H1 (cell line): ENCODE results near the gene ERC1. TPM values are rescaled to one million over a fixed set of nuclear protein-coding genes. Genes with fewer than 3 reads are reported as not detected.

Source experiments
- CTCF ChIA-PET: fragments of 300-600 bp; sonication (Branson Sonifier 250); formaldehyde crosslinking; loops from one replicate; lab custom pipeline; 2021; ENCODE audit not compliant: partially characterized antibody; lab: Charles Lee
- POLR2A ChIA-PET: fragments of 300-600 bp; sonication (Branson Sonifier 250); formaldehyde crosslinking; loops from one replicate; lab custom pipeline; 2021; ENCODE audit warnings: inconsistent platforms; ENCODE audit not compliant: partially characterized antibody; lab: Charles Lee
- DNase-seq, 2 experiments: peaks; one replicate each; pipeline versions ENCODE4 v3.0.0 to v3.0.0-alpha.2; 2010 to 2022; ENCODE audit warnings: low spot score in 2 of 2, low read depth in 1 of 2, mixed read lengths in 1 of 2
- FAIRE-seq: peaks from 2 replicates; lab custom pipeline; 2011; peaks lifted over from hg19 to GRCh38; lab: Jason Lieb, UNC
- H2AFZ ChIP-seq: 2 replicates; pipeline ENCODE4 v1.8.1; 2012; ENCODE audit warnings: low read length, inconsistent platforms
- H2AK5ac ChIP-seq: 2 replicates; pipeline ENCODE4 v1.6.1; 2013; ENCODE audit warnings: low read depth, low read length
- H2BK120ac ChIP-seq: replicated peaks from 2 replicates; pipeline ENCODE3; 2013; ENCODE audit warnings: low read depth, low read length, inconsistent platforms
- H2BK12ac ChIP-seq: 2 replicates; pipeline ENCODE4 v1.6.1; 2013; ENCODE audit warnings: low read depth, low read length
- H2BK15ac ChIP-seq: 2 replicates; pipeline ENCODE4 v1.6.1; 2013; ENCODE audit warnings: low read length
- H2BK20ac ChIP-seq: 2 replicates; pipeline ENCODE4 v1.6.1; 2013; ENCODE audit warnings: low read length
- H2BK5ac ChIP-seq: 2 replicates; pipeline ENCODE4 v1.6.1; 2013; ENCODE audit warnings: low read depth, low read length
- H3K14ac ChIP-seq: 2 replicates; pipeline ENCODE4 v1.6.1; 2013; ENCODE audit warnings: inconsistent platforms; ENCODE audit not compliant: insufficient read length
- H3K18ac ChIP-seq: 2 replicates; pipeline ENCODE4 v1.6.1; 2013; ENCODE audit warnings: low read length; ENCODE audit errors: extremely low read depth
- H3K23ac ChIP-seq: 2 replicates; pipeline ENCODE4 v1.6.1; 2013; ENCODE audit warnings: inconsistent platforms; ENCODE audit not compliant: insufficient read length
- H3K23me2 ChIP-seq: 2 replicates; pipeline ENCODE4 v1.6.1; 2013; ENCODE audit warnings: low read depth, low read length
- H3K27ac ChIP-seq: 2 replicates; pipeline ENCODE4 v1.6.1; 2011; ENCODE audit warnings: low read depth, low read length, inconsistent platforms
- H3K27me3 ChIP-seq, 4 experiments: replicated peaks in 1 of 4; 1 replicate in 1 of 4; 2 replicates in 3 of 4; pipeline versions ENCODE4 v1.6.1 to v1.8.1; 2011 to 2013; ENCODE audit warnings: low read length in 3 of 4, mild to moderate bottlenecking in 3 of 4, inconsistent platforms in 2 of 4, mixed read lengths in 2 of 4, moderate library complexity in 1 of 4; ENCODE audit not compliant: control insufficient read depth in 3 of 4, insufficient read depth in 3 of 4; ENCODE audit errors: extremely low read depth in 1 of 4
- H3K36me3 ChIP-seq, 4 experiments: 2 replicates each; pipeline versions ENCODE4 v1.6.1 to v1.8.1; 2011 to 2013; ENCODE audit warnings: mild to moderate bottlenecking in 4 of 4, low read length in 3 of 4, moderate library complexity in 2 of 4, control low read depth in 1 of 4, inconsistent platforms in 1 of 4; ENCODE audit not compliant: insufficient read depth in 4 of 4, control insufficient read depth in 2 of 4
- H3K4ac ChIP-seq: replicated peaks from 2 replicates; pipeline ENCODE3; 2013; ENCODE audit warnings: low read length, low read depth, mixed read lengths, inconsistent platforms; ENCODE audit not compliant: insufficient read length
- H3K4me1 ChIP-seq, 4 experiments: replicated peaks in 1 of 4; 1 replicate in 1 of 4; 2 replicates in 3 of 4; pipeline versions ENCODE4 v1.6.1 to v1.8.1; 2011 to 2013; ENCODE audit warnings: low read length in 3 of 4, inconsistent platforms in 2 of 4, mixed read lengths in 1 of 4; ENCODE audit not compliant: insufficient read depth in 4 of 4, control insufficient read depth in 3 of 4
- H3K4me2 ChIP-seq, 2 experiments: 2 replicates each; pipeline versions ENCODE4 v1.6.1 to v1.8.1; 2011 to 2013; ENCODE audit warnings: low read depth in 2 of 2, low read length in 2 of 2, control low read depth in 1 of 2, inconsistent platforms in 1 of 2, mild to moderate bottlenecking in 1 of 2; ENCODE audit not compliant: insufficient read depth in 1 of 2
- H3K4me3 ChIP-seq, 4 experiments: fragments of 200-600, 300-600 bp in 1 of 4; sonication (generic), shearing (Covaris generic), sonication (Bioruptor Twin) in 1 of 4; 2 replicates each; pipeline versions ENCODE4 v1.5.1 to v1.8.1; 2011 to 2016; ENCODE audit warnings: low read length in 4 of 4, low read depth in 3 of 4, control low read depth in 2 of 4, inconsistent platforms in 2 of 4, mild to moderate bottlenecking in 2 of 4, mixed read lengths in 1 of 4, moderate library complexity in 1 of 4; ENCODE audit not compliant: insufficient read depth in 2 of 4; ENCODE audit errors: extremely low read depth in 1 of 4
- H3K56ac ChIP-seq: replicated peaks from 2 replicates; pipeline ENCODE3; 2013; ENCODE audit warnings: low read depth, mild to moderate bottlenecking, mixed read lengths, low read length, inconsistent platforms; ENCODE audit not compliant: insufficient read length
- H3K79me1 ChIP-seq: 2 replicates; pipeline ENCODE4 v1.6.1; 2013; ENCODE audit warnings: low read depth, low read length, control low read depth
- H3K79me2 ChIP-seq, 2 experiments: 2 replicates each; pipeline versions ENCODE4 v1.6.1 to v1.8.1; 2012 to 2013; ENCODE audit warnings: low read length in 2 of 2, mild to moderate bottlenecking in 2 of 2, inconsistent platforms in 1 of 2; ENCODE audit not compliant: insufficient read depth in 2 of 2, control insufficient read depth in 1 of 2
- H3K9ac ChIP-seq, 4 experiments: replicated peaks in 1 of 4; 1 replicate in 1 of 4; 2 replicates in 3 of 4; pipeline versions ENCODE4 v1.6.1 to v1.8.1; 2011 to 2013; ENCODE audit warnings: low read depth in 3 of 4, low read length in 3 of 4, control low read depth in 2 of 4, mild to moderate bottlenecking in 2 of 4, moderate library complexity in 2 of 4, inconsistent platforms in 1 of 4; ENCODE audit errors: extremely low read depth in 1 of 4
- H3K9me3 ChIP-seq, 2 experiments: 2 replicates each; pipeline versions ENCODE4 v1.6.1 to v1.8.1; 2012 to 2013; ENCODE audit warnings: mild to moderate bottlenecking in 2 of 2, moderate library complexity in 2 of 2, control low read depth in 1 of 2, inconsistent platforms in 1 of 2, low read depth in 1 of 2, low read length in 1 of 2, mixed read lengths in 1 of 2; ENCODE audit not compliant: insufficient read depth in 2 of 2
- H4K20me1 ChIP-seq, 2 experiments: replicated peaks in 1 of 2; 2 replicates each; pipeline versions ENCODE3 to v1.8.1; 2011 to 2013; ENCODE audit warnings: inconsistent platforms in 2 of 2, low read length in 2 of 2, mild to moderate bottlenecking in 1 of 2; ENCODE audit not compliant: insufficient read depth in 2 of 2, control insufficient read depth in 1 of 2
- H4K5ac ChIP-seq: 2 replicates; pipeline ENCODE4 v1.6.1; 2013; ENCODE audit warnings: low read length, low read depth, mixed read lengths, inconsistent platforms; ENCODE audit not compliant: insufficient read length
- H4K8ac ChIP-seq: 2 replicates; pipeline ENCODE4 v1.8.0; 2013; ENCODE audit warnings: mild to moderate bottlenecking, moderate library complexity, low read length, inconsistent platforms; ENCODE audit not compliant: insufficient read depth; ENCODE audit errors: extremely low read depth
- H4K91ac ChIP-seq: replicated peaks from 2 replicates; pipeline ENCODE3; 2013; ENCODE audit warnings: low read length, mixed read lengths, inconsistent platforms; ENCODE audit not compliant: insufficient read length
- CTBP2 ChIP-seq: IDR thresholded peaks from 2 replicates; pipeline ENCODE4 v1.7.0; 2011; ENCODE audit warnings: borderline replicate concordance, mild to moderate bottlenecking, moderate library complexity, mixed read lengths, low read length; ENCODE audit not compliant: insufficient read depth, insufficient read length
- EZH2 ChIP-seq: fragments of 200-600 bp; sonication (generic); IDR thresholded peaks from 2 replicates; pipeline ENCODE4 v1.7.1; 2012; ENCODE audit warnings: low read depth, mild to moderate bottlenecking, moderate library complexity, low read length, inconsistent platforms; ENCODE audit not compliant: severe bottlenecking
- POLR2AphosphoS5 ChIP-seq: IDR thresholded peaks from 2 replicates; pipeline ENCODE4 v1.6.1; 2011; ENCODE audit warnings: low read depth, low read length
- RNF2 ChIP-seq: fragments of 200-900, 300-1000 bp; sonication (generic); IDR thresholded peaks from 2 replicates; pipeline ENCODE4 v1.7.1; 2016; ENCODE audit warnings: borderline replicate concordance, low read depth, mild to moderate bottlenecking, antibody characterized with exemption, low read length; ENCODE audit not compliant: poor library complexity, severe bottlenecking; ENCODE audit errors: missing control alignments
- SUZ12 ChIP-seq: fragments of 200-600 bp; sonication (generic); IDR thresholded peaks from 2 replicates; pipeline ENCODE4 v1.6.1; 2012; ENCODE audit warnings: mild to moderate bottlenecking, inconsistent platforms, low read length, moderate library complexity, mixed read lengths
- WGBS, 2 experiments: shearing (Covaris generic) in 1 of 2; methylation state at CpG; one replicate each; pipeline versions ENCODE4 v1.1.6 to v1.1.7; 2013 to 2015; ENCODE audit warnings: low lambda C conversion rate in 2 of 2, mixed read lengths in 2 of 2, inconsistent platforms in 1 of 2, low coverage in 1 of 2, missing lambda C conversion rate in 1 of 2; ENCODE audit not compliant: insufficient replicate concordance in 2 of 2, insufficient coverage in 1 of 2, insufficient read length in 1 of 2; ENCODE audit errors: extremely low coverage in 1 of 2, missing lambda C conversion rate in 1 of 2; 5-methylcytosine and 5-hydroxymethylcytosine counted together
- polyA plus RNA-seq, 7 experiments: library from polyadenylated mRNA; depleted of rRNA in 3 of 7; stranded (reverse) in 5 of 7; unstranded in 2 of 7; fragments of >200 nt in 5 of 7; fragments of 200-250 nt in 2 of 7; gene quantifications; 1 replicate in 5 of 7; 2 replicates in 1 of 7; 4 replicates in 1 of 7; pipeline versions ENCODE4 v1.2.1 to v1.2.3, GENCODE V29; 2011 to 2013; ENCODE audit warnings: missing spikeins in 2 of 7, mixed read lengths in 2 of 7
- total RNA-seq: library from RNA; stranded (reverse); fragmentation: NEBNext Ultra II Directional; extraction: Animal tissue kit (Norgen Biotek cat#: 25700); gene quantifications from 2 replicates; pipeline ENCODE4 v1.2.1, GENCODE V29; 2021

Gene ERC1
- total and polyA plus RNA-seq, 2 of the 8 experiments (the other 6 are each of a cell fraction or from before 2014, with no cell fraction given), result 7.8 to 45.7 TPM

GRCh38 chr12:1531654-1532374 lies 540.8 kb downstream of the ERC1 start:
- Histone ChIP-seq H2BK5ac (no peak overlapping the region), H2AFZ (0 out of 2 replicates have a peak overlapping the region, but pooled peaks have one; percentile 22), H4K91ac (no peak overlapping the region), H4K8ac (no peak overlapping the region; the same call in 1 of the 2 replicates), H2BK12ac (0 out of 2 replicates have a peak overlapping the region, but pooled peaks have one; percentile 39), H2BK20ac (no peak overlapping the region), H3K23ac (no peak overlapping the region), H3K9ac (no peak overlapping the region), H2AK5ac (no peak overlapping the region), H3K4me2 (peak overlapping the region; percentile 56 to 82), H3K27me3 (peaks cover 55 to 83% (median 72%) of the 10 kb centered on the region in 4 experiments), H3K18ac (no peak overlapping the region), H3K79me2 (no peaks in the 10 kb centered on the region; a peak in 1 of 4 replicates), H3K27ac (no peak overlapping the region), H3K23me2 (peaks cover 2% of the 10 kb centered on the region; the same call in 1 of the 2 replicates), H3K56ac (no peak overlapping the region), H2BK15ac (no peak overlapping the region), H3K9me3 (no peaks in the 10 kb centered on the region), H4K5ac (no peak overlapping the region), H3K14ac (no peak overlapping the region), H3K4me3 (peak overlapping the region; percentile 19 to 62 (median 30); a peak in 7 of 8 replicates), H2BK120ac (no peak overlapping the region), H4K20me1 (peaks cover 0 to 9% of the 10 kb centered on the region in 2 experiments), H3K4me1 (peaks cover 0 to 5% (median 4%) of the 10 kb centered on the region in 4 experiments; a peak in 5 of 7 replicates), H3K36me3 (no peaks in the 10 kb centered on the region; a peak in 1 of 8 replicates), H3K4ac (no peak overlapping the region), H3K79me1 (no peaks in the 10 kb centered on the region)
- CTCF ChIA-PET, result interaction anchor here (0.5 to 1.5 kb wide), 3 partner anchors 10 to 414 kb away, joined by 3 to 4 read pairs (median 3); no protein-coding TSS in a partner anchor
- no peak for FAIRE-seq
- WGBS, 2 experiments, result 36% methylated on average over 24 of the region's 26 CpGs; no CpG with 5 or more reads in 1 of the 2 experiments
- TF ChIP-seq EZH2, result peak; percentile 96
- TF ChIP-seq RNF2, result peak; percentile 74
- TF ChIP-seq CTBP2, result no peak
- peak; percentile 96; the same call in 1 of the 2 replicates for TF ChIP-seq SUZ12
- TF ChIP-seq POLR2AphosphoS5, result no peak
- POLR2A ChIA-PET, result interaction anchor here (1.3 kb wide), 1 partner anchor 15 kb away, joined by 4 read pairs; no protein-coding TSS in a partner anchor
- DNase-seq, result no peak
